IPS DF 4.7 (cell line): ENCODE results near the gene PRPS1L1.

ENCODE experiments used
- DNase-seq: peaks from one replicate; pipeline ENCODE4 v3.0.0-alpha.2; 2013; ENCODE audit warnings: low spot score; ENCODE audit errors: extremely low read depth

PRPS1L1 gene

GRCh38 chr7:18016547-18017444 is 10.8 kb downstream of the PRPS1L1 start:
- DNase-seq, result no peak

GRCh38 chr7:18013936-18014335 is 13.7 kb downstream of the PRPS1L1 start:
- no peak for DNase-seq

- no peak for DNase-seq
Measured at GRCh38 chr7:18004372-18004771, 23.3 kb downstream of the PRPS1L1 start.

- DNase-seq, result no peak
Measured at GRCh38 chr7:18003286-18003994, 24.2 kb downstream of the PRPS1L1 start.

- no peak for DNase-seq
Measured at GRCh38 chr7:17998692-17999091, 29.0 kb downstream of the PRPS1L1 start.

- DNase-seq, result no peak
Measured at GRCh38 chr7:17996442-17997223, 31.0 kb downstream of the PRPS1L1 start.

- no peak for DNase-seq
Measured at GRCh38 chr7:17996040-17996439, 31.6 kb downstream of the PRPS1L1 start.

- no peak for DNase-seq
Measured at GRCh38 chr7:17994079-17994850, 33.4 kb downstream of the PRPS1L1 start.

- DNase-seq, result no peak
Measured at GRCh38 chr7:17991866-17992648, 35.6 kb downstream of the PRPS1L1 start.

- no peak for DNase-seq
Measured at GRCh38 chr7:17990761-17991160, 36.9 kb downstream of the PRPS1L1 start.

GRCh38 chr7:17989546-17989945 is 38.1 kb downstream of the PRPS1L1 start:
- no peak for DNase-seq

GRCh38 chr7:17988858-17989257 is 38.8 kb downstream of the PRPS1L1 start:
- no peak for DNase-seq

GRCh38 chr7:17988141-17988540 is 39.5 kb downstream of the PRPS1L1 start:
- DNase-seq, result no peak

GRCh38 chr7:17986851-17987250 is 40.8 kb downstream of the PRPS1L1 start:
- no peak for DNase-seq

GRCh38 chr7:17985473-17986239 is 42.0 kb downstream of the PRPS1L1 start:
- no peak for DNase-seq

- no peak for DNase-seq
Measured at GRCh38 chr7:17984288-17984687, 43.4 kb downstream of the PRPS1L1 start.

- DNase-seq, result no peak
Measured at GRCh38 chr7:17983221-17984062, 44.2 kb downstream of the PRPS1L1 start.

GRCh38 chr7:17976952-17977351 is 50.7 kb downstream of the PRPS1L1 start:
- DNase-seq, result no peak
